Activated CD4-positive, alpha-beta T cell treated with anti-CD3 and anti-CD28 coated beads, Interleukin-2, amount 50 U/mL, for 16 hours (primary cell): ENCODE measurements around the gene TSPAN16.
"Not testable (repeated sequence)": the region's sequence is repeated elsewhere in the genome, so short reads cannot be mapped to it uniquely, and the experiment has no call there.

Source experiments
- DNase-seq: peaks from one replicate; pipeline ENCODE4 v3.0.0-alpha.2; 2020

Gene TSPAN16

GRCh38 chr19:11347546-11348039, 51.6 kb downstream of the TSPAN16 start:
- no peak for DNase-seq

GRCh38 chr19:11349171-11349570, 53.2 kb downstream of the TSPAN16 start:
- no peak for DNase-seq

- not testable (repeated sequence) for DNase-seq
These were observed 58.1 kb downstream of the TSPAN16 start for GRCh38 chr19:11354102-11354501.

- DNase-seq, result peak; percentile 80
These were observed 59.5 kb downstream of the TSPAN16 start, which contains the start of gene PLPPR2 for GRCh38 chr19:11355160-11356073. TSS of gene PLPPR2 (plus strand) at chr19:11355432. CDS start at chr19:11357674, 2,242 bp downstream.

- no peak for DNase-seq
These were observed 60.1 kb downstream of the TSPAN16 start for GRCh38 chr19:11356074-11356397.

- no peak for DNase-seq
These were observed 61.0 kb downstream of the TSPAN16 start for GRCh38 chr19:11356676-11357550.

- DNase-seq, result no peak
These were observed 63.5 kb downstream of the TSPAN16 start for GRCh38 chr19:11359421-11359820.

GRCh38 chr19:11361037-11361770, 65.2 kb downstream of the TSPAN16 start:
- no peak for DNase-seq

GRCh38 chr19:11361771-11362731, 66.1 kb downstream of the TSPAN16 start:
- DNase-seq, result no peak

- no peak for DNase-seq
These were observed 67.9 kb downstream of the TSPAN16 start for GRCh38 chr19:11363881-11364280.

GRCh38 chr19:11364296-11364904, 68.4 kb downstream of the TSPAN16 start:
- DNase-seq, result no peak

- no peak for DNase-seq
These were observed 69.0 kb downstream of the TSPAN16 start for GRCh38 chr19:11364935-11365334.
